Measurements from ENCODE around the gene HECTD1. TPM values are rescaled to one million over a fixed set of nuclear protein-coding genes. Genes with fewer than 3 reads are reported as not detected.
"Not testable (repeated sequence)": the region's sequence is repeated elsewhere in the genome, so short reads cannot be mapped to it uniquely, and the experiment has no call there.

Gene HECTD1
- polyA plus RNA-seq, 1 donor: 105 TPM

DNA sequence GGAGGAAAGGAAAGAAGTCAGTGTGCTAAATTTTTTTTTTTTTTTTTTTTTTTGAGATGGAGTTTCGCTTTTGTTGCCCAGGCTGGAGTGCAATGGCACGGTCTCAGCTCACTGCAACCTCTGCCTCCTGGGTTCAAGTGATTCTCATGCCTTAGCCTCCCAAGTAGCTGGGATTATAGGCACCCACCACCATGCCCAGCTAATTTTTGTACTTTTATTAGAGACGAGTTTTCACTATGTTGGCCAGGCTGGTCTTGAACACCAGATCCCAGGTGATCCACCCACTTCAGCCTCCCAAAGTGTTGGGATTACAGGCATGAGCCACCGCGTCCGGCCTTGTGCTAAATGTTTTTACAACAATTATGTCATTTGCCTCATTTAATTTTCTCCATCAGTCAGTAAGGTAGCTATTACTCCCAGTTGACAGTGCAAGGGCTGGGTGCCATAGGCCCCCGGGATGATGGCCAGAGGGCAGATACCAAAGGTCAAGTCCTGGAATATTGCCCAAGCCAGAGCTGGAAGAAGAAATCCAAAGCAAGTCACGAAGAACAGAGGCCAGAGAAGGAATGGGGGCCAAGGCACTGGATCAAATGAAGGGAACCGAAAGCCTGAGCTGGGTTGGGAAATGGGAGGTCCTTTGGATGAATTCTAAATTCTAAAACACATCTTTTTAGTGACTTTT lies 154.5 kb downstream of the HECTD1 start:
- DNase-seq (ENCODE audit: low read depth): not testable (repeated sequence)

DNA sequence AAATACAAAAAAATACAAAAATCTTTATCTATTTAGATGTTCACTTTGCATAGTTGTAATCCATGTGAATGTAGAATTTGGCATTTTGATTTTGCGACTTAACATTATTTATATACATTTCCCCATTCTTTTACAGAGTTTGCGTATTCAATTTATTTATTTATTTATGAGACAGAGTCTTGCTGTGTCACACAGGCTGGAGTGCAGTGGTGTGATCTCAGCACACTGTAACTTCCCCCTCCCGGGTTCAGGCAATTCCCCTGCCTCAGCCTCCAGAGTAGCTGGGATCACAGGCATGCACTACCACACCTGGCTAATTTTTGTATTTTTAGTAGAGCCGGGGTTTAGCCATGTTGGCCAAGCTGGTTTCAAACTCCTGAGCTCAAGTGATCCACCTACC lies 156.1 kb downstream of the HECTD1 start:
- DNase-seq (ENCODE audit: low read depth): no peak

DNA sequence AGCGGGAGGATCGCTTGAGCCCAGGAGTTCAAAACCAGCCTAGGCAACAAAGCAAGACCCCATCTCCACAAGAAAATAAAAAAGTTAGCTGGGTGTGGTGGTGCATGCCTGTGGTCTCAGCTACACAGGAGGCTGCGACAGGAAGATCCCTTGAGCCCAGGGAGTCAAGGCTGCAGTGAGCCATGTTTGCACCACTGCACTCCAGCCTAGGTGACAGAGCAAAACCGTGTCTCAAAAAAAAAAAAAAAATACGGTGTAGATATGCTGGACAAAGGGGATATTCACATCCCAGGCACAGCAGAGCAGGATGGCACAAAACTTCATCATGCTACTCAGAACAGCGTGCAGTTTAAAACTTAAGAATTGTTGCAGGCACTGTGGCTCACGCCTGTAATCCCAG lies 156.6 kb downstream of the HECTD1 start:
- DNase-seq (ENCODE audit: low read depth): no peak

Other genes with a start within 250 kb of the HECTD1 start
- 13.5 TPM for gene AP4S1, start 182.1 kb downstream of the HECTD1 start, polyA plus RNA-seq (ENCODE audit: insufficient read length)
- 47.6 TPM for gene STRN3, start 181.4 kb downstream of the HECTD1 start, polyA plus RNA-seq (ENCODE audit: insufficient read length)
- 12.6 TPM for gene HEATR5A, start 212.8 kb upstream of the HECTD1 start, polyA plus RNA-seq (ENCODE audit: insufficient read length)
- 9.6 TPM for gene DTD2, start 249.7 kb upstream of the HECTD1 start, polyA plus RNA-seq (ENCODE audit: insufficient read length)